GM18517 (cell line): ENCODE measurements around the gene NCS1.
"Not testable (repeated sequence)": the region's sequence is repeated elsewhere in the genome, so short reads cannot be mapped to it uniquely, and the experiment has no call there.

ENCODE experiments used
- ATAC-seq: cut with Tn5 transposase; IDR thresholded peaks from one replicate; pipeline ENCODE4 v1.9.1; 2021; ENCODE audit warnings: mild to moderate bottlenecking, moderate library complexity; ENCODE audit not compliant: unreplicated experiment

The NCS1 gene

GRCh38 chr9:130259044-130259443, 86.8 kb downstream of the NCS1 start:
- ATAC-seq: no peak

- ATAC-seq: no peak
Measured at GRCh38 chr9:130260816-130261765, 88.9 kb downstream of the NCS1 start.

- no peak for ATAC-seq
Measured at GRCh38 chr9:130262061-130262745, 90.0 kb downstream of the NCS1 start.

GRCh38 chr9:130262771-130263170, 90.6 kb downstream of the NCS1 start:
- ATAC-seq: no peak

GRCh38 chr9:130263601-130264413, 91.6 kb downstream of the NCS1 start:
- no peak for ATAC-seq

GRCh38 chr9:130264414-130265350, 92.5 kb downstream of the NCS1 start:
- ATAC-seq: no peak

- no peak for ATAC-seq
Measured at GRCh38 chr9:130265431-130266235, 93.4 kb downstream of the NCS1 start, which contains the start of gene HMCN2. Gene HMCN2, plus strand, starts transcription at chr9:130265760. Its CDS starts 119 bp downstream, at chr9:130265879.

- ATAC-seq: no peak
Measured at GRCh38 chr9:130266236-130267098, 94.3 kb downstream of the NCS1 start.

GRCh38 chr9:130267930-130268329, 95.7 kb downstream of the NCS1 start:
- ATAC-seq: no peak

- ATAC-seq: no peak
Measured at GRCh38 chr9:130268521-130269211, 96.5 kb downstream of the NCS1 start.

GRCh38 chr9:130271473-130271872, 99.3 kb downstream of the NCS1 start:
- ATAC-seq: no peak

GRCh38 chr9:130275156-130275555, 103.0 kb downstream of the NCS1 start:
- ATAC-seq: no peak

GRCh38 chr9:130276121-130276520, 103.9 kb downstream of the NCS1 start:
- ATAC-seq: no peak

- no peak for ATAC-seq
Measured at GRCh38 chr9:130276955-130277354, 104.8 kb downstream of the NCS1 start.

GRCh38 chr9:130277525-130277924, 105.3 kb downstream of the NCS1 start:
- ATAC-seq: not testable (repeated sequence)

GRCh38 chr9:130283539-130284248, 111.5 kb downstream of the NCS1 start:
- no peak for ATAC-seq

- ATAC-seq: no peak
Measured at GRCh38 chr9:130284249-130284625, 112.0 kb downstream of the NCS1 start.
